Uterus (tissue), 4 donors: ENCODE measurements around the gene ZBTB2. TPM values are rescaled to one million over a fixed set of nuclear protein-coding genes. Genes with fewer than 3 reads are reported as not detected.

ENCODE experiments used
- DNase-seq, 2 donors: peaks; one replicate each; pipeline ENCODE4 v3.0.0-alpha.2; 2019 to 2020
- H3K27ac ChIP-seq, 2 donors: fragments of 200-600 bp; sonication (generic); 1 replicate in 1 of 2; 2 replicates in 1 of 2; pipeline ENCODE4 v1.5.1; 2016 to 2018
- H3K27me3 ChIP-seq, 2 donors: fragments of 200-600 bp; sonication (generic); one replicate each; pipeline ENCODE4 v1.5.1; 2018 to 2019; ENCODE audit warnings: control low read depth in 1 of 2
- H3K36me3 ChIP-seq, 2 donors: fragments of 200-600 bp; sonication (generic); one replicate each; pipeline ENCODE4 v1.5.1; 2019; ENCODE audit warnings: control low read depth in 1 of 2
- H3K4me1 ChIP-seq, 2 donors: fragments of 200-600 bp; sonication (generic); one replicate each; pipeline ENCODE4 v1.5.1; 2018 to 2019; ENCODE audit warnings: control low read depth in 1 of 2
- H3K4me3 ChIP-seq, 2 donors: fragments of 200-600 bp; sonication (generic); 1 replicate in 1 of 2; 2 replicates in 1 of 2; pipeline ENCODE4 v1.5.1; 2018 to 2019; ENCODE audit warnings: mild to moderate bottlenecking in 1 of 2
- H3K9me3 ChIP-seq, 2 donors: fragments of 200-600 bp; sonication (generic); one replicate each; pipeline ENCODE4 v1.5.1; 2019; ENCODE audit warnings: control low read depth in 1 of 2
- CTCF ChIP-seq, 4 experiments: fragments of 200-600 bp in 2 of 4; fragments of 450-650 bp in 2 of 4; sonication (generic) in 2 of 4; IDR thresholded peaks; one replicate each; pipeline ENCODE4 v1.5.1; 2016 to 2019; ENCODE audit warnings: antibody characterized with exemption in 4 of 4, mild to moderate bottlenecking in 2 of 4, moderate library complexity in 1 of 4
- POLR2A ChIP-seq, 2 donors: fragments of 450-650 bp; IDR thresholded peaks; one replicate each; pipeline ENCODE4 v1.6.1; 2016; ENCODE audit warnings: antibody characterized with exemption in 2 of 2, mild to moderate bottlenecking in 1 of 2, moderate library complexity in 1 of 2
- intact Hi-C: fragments of 100-400 bp; cut with DNase I; formaldehyde crosslinking; loops from one replicate; pipeline ENCODE4 v1.15.1; 2023; ENCODE audit warnings: low total_unique reads
- total RNA-seq, 4 donors: library from RNA; depleted of rRNA in 3 of 4; stranded (reverse); fragments of >200 nt in 3 of 4; gene quantifications; one replicate each; pipeline versions ENCODE4 v1.1.0 to v1.2.4, GENCODE V29; 2014 to 2023
- donor health status: DM: yes; HTN: yes; CAD: no.

ZBTB2 gene
- total RNA-seq, 4 donors from 2014 or later: 3.6 to 17.5 (median 6.8) TPM

- H3K9me3 ChIP-seq: no peaks in the 10 kb centered on the region
- H3K36me3 ChIP-seq: no peaks in the 10 kb centered on the region
- TF ChIP-seq POLR2A (IDR thresholded peaks at IDR 0.05): no peak
- no peak for TF ChIP-seq CTCF (IDR thresholded peaks at IDR 0.05)
- no peaks in the 10 kb centered on the region for H3K27me3 ChIP-seq
- intact Hi-C loops: no loop called here
- no peak for DNase-seq
- H3K4me1 ChIP-seq: no peaks in the 10 kb centered on the region
- peak overlapping the region in 1 of 2 donors; percentile 27 for H3K27ac ChIP-seq
- no peak overlapping the region for H3K4me3 ChIP-seq
Measured at GRCh38 chr6:151436300-151436699, 44.9 kb upstream of the ZBTB2 start.

- Histone ChIP-seq H3K36me3 (no peaks in the 10 kb centered on the region), H3K27me3 (no peaks in the 10 kb centered on the region), H3K4me1 (no peaks in the 10 kb centered on the region), H3K9me3 (no peaks in the 10 kb centered on the region), H3K27ac (no peak overlapping the region), H3K4me3 (no peak overlapping the region)
- no peak for TF ChIP-seq CTCF (IDR thresholded peaks at IDR 0.05)
- no peak for TF ChIP-seq POLR2A (IDR thresholded peaks at IDR 0.05)
- intact Hi-C loops: no loop called here
- DNase-seq: no peak
Measured at GRCh38 chr6:151434369-151434768, 43.0 kb upstream of the ZBTB2 start.

- H3K9me3 ChIP-seq: no peaks in the 10 kb centered on the region
- H3K4me1 ChIP-seq: no peaks in the 10 kb centered on the region
- intact Hi-C loops: no loop called here
- no peaks in the 10 kb centered on the region for H3K36me3 ChIP-seq
- DNase-seq: no peak
- H3K4me3 ChIP-seq: no peak overlapping the region
- no peaks in the 10 kb centered on the region for H3K27me3 ChIP-seq
- H3K27ac ChIP-seq: no peak overlapping the region
- no peak for TF ChIP-seq POLR2A (IDR thresholded peaks at IDR 0.05)
- TF ChIP-seq CTCF (IDR thresholded peaks at IDR 0.05): no peak
Measured at GRCh38 chr6:151432651-151433050, 41.3 kb upstream of the ZBTB2 start.

- TF ChIP-seq CTCF (IDR thresholded peaks at IDR 0.05) (no peak), POLR2A (IDR thresholded peaks at IDR 0.05) (no peak)
- intact Hi-C loops: no loop called here
- DNase-seq: no peak
- no peak overlapping the region for H3K27ac ChIP-seq
- no peaks in the 10 kb centered on the region for H3K27me3 ChIP-seq
- H3K4me1 ChIP-seq: no peaks in the 10 kb centered on the region
- H3K4me3 ChIP-seq: no peak overlapping the region
- H3K9me3 ChIP-seq: no peaks in the 10 kb centered on the region
- H3K36me3 ChIP-seq: no peaks in the 10 kb centered on the region
Measured at GRCh38 chr6:151431337-151431736, 40.0 kb upstream of the ZBTB2 start.

GRCh38 chr6:151430886-151431285 is 39.5 kb upstream of the ZBTB2 start:
- intact Hi-C loops: no loop called here
- no peak for DNase-seq
- Histone ChIP-seq H3K4me3 (no peak overlapping the region), H3K36me3 (no peaks in the 10 kb centered on the region), H3K27ac (no peak overlapping the region), H3K9me3 (no peaks in the 10 kb centered on the region), H3K27me3 (no peaks in the 10 kb centered on the region), H3K4me1 (no peaks in the 10 kb centered on the region)
- no peak for TF ChIP-seq POLR2A (IDR thresholded peaks at IDR 0.05)
- TF ChIP-seq CTCF (IDR thresholded peaks at IDR 0.05): no peak
